Endothelial cell of hepatic sinusoid (primary cell): ENCODE results near the gene NUDC.
"Not testable (repeated sequence)": the region's sequence is repeated elsewhere in the genome, so short reads cannot be mapped to it uniquely, and the experiment has no call there.

ENCODE experiments used
- in situ Hi-C: cut with HindIII; loops from 2 replicates; pipeline ENCODE4 v1.10.0; 2017; ENCODE audit warnings: low sequenced_read_pairs

The NUDC gene

DNA sequence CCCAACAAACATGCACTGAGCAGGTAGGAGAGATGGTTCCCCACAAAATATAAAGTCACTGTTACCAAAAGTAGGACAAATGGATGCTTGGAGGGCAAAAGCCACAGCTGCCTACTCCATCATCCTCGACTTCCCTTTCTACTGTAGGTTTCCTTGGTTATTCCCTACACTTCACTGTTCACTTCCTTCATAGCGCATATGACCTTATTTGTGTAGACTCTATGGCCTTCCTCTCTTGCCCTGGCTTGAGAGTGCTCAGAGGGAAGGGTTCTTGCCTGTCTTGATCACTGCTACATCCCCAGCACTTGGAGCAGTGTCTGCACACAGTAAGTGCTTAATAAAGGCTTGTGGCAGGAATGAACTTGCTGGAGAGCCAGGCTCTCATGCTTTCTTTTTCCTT, 57.4 kb downstream of the NUDC start:
- in situ Hi-C loops: no loop called here

- in situ Hi-C loops: no loop called here
Measured at GRCh38 chr1:26981146-26981846, 59.8 kb downstream of the NUDC start.

GRCh38 chr1:26983863-26984262, 62.3 kb downstream of the NUDC start:
- in situ Hi-C loops: no loop called here

- in situ Hi-C loops: no loop called here
Measured at GRCh38 chr1:26984291-26984690, 62.7 kb downstream of the NUDC start.

DNA sequence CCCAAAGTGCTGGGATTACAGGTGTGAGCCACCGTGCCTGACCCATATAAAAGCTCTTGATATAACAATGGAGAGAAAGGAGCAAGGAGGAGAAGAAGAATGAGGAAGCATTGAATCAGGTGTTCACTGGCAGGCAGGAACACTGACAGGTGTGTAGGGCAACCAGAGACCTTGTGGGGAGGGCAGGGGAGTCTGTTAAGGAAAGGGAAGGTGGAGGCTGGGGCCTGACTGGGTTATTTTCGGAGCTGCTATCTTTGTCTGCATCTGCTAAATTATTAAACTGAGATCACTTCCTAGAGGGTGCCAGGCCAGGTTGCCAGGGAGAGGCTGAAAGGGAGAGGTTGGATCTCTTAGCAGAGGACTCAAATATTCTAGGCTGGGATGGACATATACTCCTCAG, 65.1 kb downstream of the NUDC start:
- in situ Hi-C loops: no loop called here

DNA sequence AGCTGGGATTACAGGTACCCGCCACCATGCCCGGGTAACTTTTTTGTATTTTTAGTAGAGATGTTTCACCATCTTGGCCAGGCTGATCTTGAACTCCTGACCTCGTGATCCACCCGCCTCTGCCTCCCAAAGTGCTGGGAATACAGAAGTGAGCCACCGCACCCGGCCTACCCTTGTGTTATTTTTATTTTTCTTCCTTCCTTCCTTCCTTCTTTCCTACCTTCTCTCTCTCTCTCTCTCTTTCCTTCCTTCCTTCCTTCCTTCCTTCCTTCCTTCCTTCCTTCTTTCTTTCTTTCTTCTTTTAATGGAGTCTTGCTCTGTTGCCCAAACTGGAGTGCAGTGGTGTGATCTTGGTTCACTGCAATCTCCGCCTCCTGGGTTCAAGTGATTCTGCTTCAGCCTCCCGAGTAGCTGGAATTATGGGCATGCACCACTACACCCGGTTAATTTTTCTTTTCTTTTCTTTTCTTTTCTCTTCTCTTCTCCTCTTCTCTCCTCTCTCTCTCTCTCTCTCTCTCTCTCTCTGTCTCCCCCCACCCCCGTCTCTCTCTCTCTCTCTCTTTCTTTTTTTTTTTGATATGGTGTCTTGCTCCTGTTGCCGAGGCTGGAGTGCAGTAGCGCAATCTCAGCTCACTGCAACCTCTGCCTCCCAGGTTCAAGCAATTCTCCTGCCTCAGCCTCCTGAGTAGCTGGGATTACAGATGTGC, 68.0 kb downstream of the NUDC start:
- in situ Hi-C loops: not testable (repeated sequence)

DNA sequence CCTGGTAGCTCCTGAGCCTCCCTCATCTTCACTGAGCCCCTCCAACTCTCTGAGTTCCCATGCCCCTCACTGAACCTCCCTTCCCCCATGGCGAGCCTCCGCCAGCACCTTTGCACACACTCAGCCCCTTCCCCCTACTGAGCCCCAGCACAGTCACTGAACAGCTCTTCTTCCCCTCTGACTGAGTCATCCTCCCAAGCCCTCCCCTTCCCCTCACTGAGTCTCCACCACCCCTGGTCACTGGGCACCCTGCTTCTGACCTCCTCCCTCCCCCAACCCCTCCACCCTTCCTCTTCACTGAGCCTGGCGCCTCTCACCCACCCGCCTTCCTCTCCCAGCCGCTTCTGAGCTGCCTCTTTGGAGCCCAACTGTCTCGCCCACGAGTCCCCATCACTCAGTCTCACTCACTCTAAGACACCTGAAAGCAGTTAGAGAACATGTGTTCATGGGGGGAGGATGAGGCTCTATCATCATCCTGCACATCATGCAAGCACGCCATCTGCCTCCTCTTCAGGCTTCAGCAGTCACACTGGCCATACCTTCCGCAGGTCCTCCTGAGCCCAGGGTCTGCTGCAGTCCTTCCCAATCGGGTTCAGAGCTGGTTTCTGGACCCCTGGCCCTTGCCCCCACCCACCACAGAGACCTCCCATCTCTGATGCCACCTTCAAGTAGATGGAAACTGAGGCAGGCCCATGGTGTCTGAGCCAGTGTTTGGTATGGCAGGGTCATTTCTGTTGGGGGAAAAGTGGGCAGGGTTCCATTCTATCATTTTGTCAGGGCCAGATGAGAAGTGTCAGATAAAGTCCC, 70.0 kb downstream of the NUDC start:
- in situ Hi-C loops: no loop called here

DNA sequence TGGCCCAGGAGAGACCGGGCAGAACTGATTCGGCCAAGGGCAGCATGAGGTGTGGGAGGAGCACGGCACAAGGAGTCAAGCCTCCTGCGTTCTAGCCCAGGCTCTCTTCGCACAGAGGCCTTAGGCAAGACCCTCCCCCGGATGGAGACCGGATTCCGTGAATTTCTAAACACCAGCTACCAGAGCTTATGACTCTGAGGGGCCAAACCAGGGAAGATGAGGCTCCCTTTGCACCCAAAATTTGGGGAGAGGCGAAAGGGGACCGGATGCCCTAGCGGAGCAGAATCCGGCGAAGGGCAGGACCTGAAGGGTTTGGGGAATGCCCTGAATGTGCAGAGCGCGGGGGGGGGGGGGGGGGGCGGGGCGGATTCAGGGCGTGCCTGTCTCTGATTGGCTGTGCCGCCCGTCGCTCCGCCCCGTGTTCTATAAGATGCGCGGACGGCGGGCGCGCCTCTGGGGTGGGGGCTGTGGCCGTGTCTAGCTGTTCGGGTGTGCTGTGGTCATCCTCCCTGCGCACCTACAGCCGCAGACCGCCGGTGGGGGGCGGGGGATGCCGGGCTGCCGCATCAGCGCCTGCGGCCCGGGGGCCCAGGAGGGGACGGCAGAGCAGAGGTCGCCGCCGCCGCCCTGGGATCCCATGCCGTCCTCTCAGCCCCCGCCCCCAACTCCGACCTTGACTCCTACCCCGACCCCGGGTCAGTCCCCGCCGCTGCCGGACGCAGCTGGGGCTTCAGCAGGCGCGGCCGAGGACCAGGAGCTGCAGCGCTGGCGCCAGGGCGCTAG, 71.9 kb downstream of the NUDC start, which contains the start of gene TRNP1:
TSS of gene TRNP1 (plus strand) at position 456 of the 783 bp plus-strand sequence. CDS start at position 551, 95 bp downstream.
- in situ Hi-C loops: no loop called here

DNA sequence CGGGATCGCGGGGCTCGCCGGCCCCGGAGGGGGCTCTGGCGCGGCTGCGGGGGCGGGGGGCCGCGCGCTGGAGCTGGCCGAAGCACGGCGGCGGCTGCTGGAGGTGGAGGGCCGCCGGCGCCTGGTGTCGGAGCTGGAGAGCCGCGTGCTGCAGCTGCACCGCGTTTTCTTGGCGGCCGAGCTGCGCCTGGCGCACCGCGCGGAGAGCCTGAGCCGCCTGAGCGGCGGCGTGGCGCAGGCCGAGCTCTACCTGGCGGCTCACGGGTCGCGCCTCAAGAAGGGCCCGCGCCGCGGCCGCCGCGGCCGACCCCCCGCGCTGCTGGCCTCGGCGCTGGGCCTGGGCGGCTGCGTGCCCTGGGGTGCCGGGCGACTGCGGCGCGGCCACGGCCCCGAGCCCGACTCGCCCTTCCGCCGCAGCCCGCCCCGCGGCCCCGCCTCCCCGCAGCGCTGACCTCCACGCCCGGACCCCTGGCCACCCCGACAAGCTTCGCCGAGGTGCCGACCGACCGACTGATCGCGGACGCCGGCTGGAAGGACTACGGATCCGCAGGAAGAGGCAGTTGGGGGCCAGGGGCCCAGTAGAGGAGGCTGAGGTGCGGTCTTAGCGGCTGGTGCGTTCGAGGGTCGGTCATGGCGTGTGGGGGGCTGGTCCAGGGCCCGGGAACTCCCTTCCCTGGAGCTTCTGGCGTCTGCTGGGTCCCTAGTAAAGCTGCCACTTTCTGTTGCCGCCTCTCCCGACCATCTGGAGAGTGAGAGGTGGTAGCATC, 72.7 kb downstream of the NUDC start:
- in situ Hi-C loops: no loop called here

DNA sequence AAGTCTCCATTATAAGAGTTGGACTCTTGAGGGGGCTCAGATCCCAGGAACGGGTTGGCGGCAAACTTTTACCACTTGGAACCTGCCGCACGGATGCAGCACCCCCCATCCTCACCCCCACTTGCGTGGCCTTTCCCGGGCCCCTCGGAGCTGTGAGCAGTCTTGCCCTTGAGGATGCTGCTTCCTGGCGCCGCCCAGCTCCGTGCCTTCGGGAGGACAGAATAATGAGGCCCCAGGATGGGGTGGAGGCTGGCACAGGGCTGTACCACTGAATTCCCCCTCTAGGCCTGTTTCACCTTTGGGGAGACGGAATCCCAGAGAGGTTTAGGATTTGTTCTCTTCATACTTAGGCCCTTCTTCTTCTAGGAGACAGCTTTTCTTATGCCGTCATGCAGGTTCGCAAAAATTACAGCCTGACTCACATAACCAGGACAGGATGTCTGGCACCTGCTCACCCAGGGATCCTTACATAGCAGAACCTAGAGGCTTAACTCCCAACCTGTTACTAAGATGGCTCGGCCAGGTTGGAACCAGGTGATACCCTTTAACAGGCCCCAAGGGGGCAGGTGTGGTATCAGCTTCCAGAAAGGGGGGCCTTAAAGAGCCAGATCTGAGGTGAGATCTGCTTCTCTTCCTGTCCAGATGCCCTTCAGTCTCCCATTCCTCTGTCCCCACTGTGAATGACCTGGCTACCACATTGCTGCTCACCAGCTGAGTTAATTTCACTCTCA, 73.4 kb downstream of the NUDC start:
- in situ Hi-C loops: loop anchor here (5.0 kb wide), 1 partner anchor 42 kb away; no protein-coding TSS in a partner anchor

GRCh38 chr1:26996024-26996423, 74.5 kb downstream of the NUDC start:
- in situ Hi-C loops: loop anchor here (5.0 kb wide), 1 partner anchor 41 kb away; no protein-coding TSS in a partner anchor
